HG03025 (cell line): Measurements from ENCODE around the gene SLC35F1.
A peak's percentile ranks its signal among the peaks of the same experiment; 100 is the strongest.
"Not testable (repeated sequence)": the region's sequence is repeated elsewhere in the genome, so short reads cannot be mapped to it uniquely, and the experiment has no call there.

Experiments
- ATAC-seq: cut with Tn5 transposase; IDR thresholded peaks from one replicate; pipeline ENCODE4 v1.9.1; 2021; ENCODE audit warnings: mild to moderate bottlenecking, moderate library complexity; ENCODE audit not compliant: unreplicated experiment, low FRiP score

SLC35F1 gene

DNA sequence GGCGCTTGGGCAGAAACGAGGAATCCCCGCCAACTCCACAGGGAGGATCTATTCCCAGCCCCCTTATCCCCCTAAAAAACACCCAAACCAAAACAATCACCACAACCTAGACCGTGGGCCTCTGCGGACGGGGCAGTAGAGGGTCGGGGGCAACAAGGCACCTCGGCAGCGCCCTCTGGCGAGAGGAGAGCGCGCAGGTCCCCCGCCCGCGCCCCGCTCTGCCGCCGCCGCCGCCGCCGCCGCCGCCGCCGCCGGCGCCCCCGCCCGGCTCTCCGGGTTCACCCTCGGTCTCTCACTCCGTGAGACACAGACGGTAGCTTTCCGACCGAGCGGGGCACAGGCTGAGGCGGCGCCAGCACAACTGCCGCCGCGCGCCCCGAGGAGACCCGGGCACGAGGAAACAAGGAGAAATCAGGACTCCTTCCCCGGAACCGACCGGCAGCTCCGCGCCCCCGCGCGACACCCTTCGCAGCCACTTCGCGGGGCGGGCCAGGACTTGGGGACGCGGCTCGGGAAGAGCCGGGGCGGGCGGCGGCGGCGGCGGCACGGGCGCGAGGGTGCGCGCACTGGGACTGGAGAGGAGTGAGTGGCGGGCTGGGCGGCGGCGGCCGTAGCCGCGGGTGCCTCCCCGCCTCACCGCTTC lies at the start of gene SLC35F1:
SLC35F1 (plus strand) TSS at position 307 of the 643 bp plus-strand sequence.
- ATAC-seq = peak; percentile 65

DNA sequence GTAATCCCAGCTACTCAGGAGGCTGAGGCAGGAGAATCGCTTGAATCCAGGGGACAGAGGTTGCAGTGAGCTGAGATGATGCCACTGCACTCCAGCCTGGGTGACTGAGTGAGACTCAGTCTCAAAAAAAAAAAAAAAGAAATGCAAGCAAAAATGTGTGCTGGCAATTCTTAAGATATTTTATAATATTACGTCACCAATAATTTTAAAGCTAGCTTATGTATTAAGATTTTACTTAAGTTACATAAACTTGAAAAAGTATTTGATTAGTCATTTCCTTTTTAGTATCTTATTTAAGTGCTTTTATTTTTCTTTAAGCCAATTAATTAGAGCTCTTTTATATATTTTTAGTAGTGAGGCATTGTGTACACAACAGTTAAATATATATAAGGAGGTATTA lies 48.5 kb upstream of the SLC35F1 start:
- ATAC-seq = not testable (repeated sequence)

DNA sequence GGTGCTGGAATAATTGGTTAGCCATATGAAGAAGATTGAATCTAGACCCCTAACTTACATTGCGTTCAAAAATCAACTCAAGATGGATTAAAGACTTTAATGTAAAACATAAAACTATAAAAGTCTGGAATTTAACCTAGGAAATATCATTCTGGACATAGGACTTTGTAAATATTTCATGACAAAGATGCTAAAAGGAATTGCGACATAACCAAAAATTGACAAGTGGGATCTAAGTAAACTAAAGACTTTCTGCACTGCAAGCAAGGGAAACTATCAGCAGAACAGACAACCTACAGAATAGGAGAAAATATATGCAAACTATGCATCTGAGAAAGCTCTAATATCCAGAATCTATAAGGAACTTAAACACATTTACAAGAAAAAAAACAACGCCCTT lies 45.5 kb upstream of the SLC35F1 start:
- ATAC-seq = no peak

DNA sequence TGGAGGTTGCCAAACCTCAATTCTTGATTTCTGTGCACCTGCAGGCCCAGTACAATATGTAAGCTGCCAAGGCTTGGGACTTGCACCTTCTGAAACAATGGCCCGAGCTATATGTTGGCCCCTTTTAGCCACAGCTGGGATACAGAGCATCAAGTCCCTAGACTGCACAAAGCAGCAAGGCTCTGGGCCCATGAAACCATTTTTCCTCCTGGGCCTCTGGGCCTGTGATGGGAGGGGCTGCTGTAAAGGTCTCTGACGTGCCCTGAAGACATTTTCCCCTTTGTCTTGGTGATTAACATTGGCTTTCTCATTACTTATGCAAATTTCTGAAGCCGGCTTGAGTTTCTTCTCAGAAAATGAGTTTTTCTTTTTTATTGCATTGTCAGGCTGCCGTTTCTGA lies 40.5 kb upstream of the SLC35F1 start:
- ATAC-seq = no peak

DNA sequence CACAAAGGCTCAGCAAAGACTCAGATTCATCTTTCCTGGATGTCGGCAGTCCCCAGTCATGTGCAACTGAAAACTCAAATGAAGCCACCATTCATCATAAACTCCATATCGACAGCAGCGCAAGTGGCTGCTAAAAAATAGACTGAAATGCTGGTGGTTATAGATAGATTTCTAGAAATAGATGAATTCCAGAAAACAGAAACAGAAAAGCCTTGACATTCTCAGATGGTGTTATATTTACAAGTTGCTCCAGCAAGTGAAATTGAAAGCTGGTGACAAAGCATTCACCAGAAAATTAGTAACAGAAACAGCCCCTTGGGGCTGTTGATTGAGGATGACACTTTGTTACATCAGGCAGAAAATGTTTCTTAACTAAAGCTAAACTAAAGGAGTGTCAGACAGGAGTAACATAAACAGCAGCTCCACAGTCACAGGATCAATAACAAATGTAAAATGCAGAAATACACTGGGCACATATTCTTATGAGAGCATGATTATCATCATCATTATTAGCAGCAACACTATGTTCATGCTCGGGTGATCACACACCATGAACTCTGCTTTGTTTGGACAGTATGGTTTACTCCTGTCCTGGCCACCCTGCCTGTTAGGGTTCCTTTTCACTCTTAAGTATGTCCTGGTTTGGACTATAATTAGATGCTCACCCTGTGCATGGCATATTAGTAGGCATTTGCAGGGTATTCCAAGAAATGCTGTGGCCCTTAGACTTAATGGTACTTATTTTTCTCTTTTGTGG lies 36.4 kb upstream of the SLC35F1 start:
- ATAC-seq = no peak

DNA sequence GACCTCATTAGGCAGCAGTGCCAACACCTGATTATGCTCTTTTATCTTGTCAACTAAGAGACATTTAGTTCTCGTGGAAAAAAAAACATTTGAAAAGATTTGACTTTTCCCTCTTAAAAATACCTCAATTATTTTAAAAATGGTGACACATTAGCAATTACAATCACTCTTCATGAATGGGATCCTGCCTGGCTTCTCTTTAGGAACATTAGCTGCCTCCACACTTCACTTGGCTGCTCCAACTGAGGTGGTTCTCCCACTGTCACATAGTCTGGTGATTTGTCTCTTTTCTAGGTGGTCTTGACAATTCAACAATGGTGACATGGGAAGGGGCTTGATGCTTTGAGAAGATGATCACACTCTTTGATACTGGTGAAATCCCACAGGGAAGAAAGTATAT lies 26.2 kb upstream of the SLC35F1 start:
- ATAC-seq = no peak

DNA sequence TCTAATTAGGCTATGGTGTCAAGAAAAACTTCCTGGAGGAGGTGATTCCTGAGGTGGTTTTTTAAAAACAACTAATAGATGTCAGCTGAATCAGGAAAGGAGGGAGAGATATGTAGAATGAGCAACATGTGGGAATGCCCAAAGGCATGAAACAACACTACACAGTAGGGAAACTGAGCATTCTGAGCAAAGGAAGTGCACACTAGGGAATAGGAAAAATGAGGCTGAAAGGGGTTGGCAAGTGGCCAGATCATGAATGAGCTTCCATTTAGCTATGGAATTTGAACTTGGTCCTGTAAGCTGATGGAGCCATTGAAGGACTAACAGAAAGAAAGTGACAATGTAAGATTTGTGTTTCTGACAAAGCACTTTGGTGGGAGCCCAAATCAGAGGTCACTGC lies 16.9 kb upstream of the SLC35F1 start:
- no peak for ATAC-seq

DNA sequence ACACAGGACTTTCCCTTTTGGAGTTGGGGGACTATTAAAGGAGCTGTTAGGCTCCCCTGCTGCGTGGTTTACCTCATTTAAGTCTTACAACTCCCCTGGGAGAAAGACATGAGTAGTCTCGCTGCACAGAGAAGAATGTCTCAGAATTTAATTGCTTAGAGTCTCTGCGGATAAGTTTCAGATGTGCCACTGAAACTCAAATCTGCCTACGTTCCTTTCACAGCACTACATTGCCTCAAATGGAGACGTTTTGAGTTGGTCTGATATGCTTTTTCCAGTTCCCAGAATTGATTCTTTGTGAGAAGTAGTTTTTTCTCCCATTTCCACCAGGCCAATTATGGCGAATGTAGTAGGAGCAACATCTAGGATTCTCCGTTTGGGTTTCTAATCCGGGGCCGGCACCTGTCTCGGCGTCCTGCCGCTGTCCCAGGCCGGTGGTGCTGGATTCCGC lies 532 bp upstream of the SLC35F1 start:
- peak; percentile 56 for ATAC-seq

DNA sequence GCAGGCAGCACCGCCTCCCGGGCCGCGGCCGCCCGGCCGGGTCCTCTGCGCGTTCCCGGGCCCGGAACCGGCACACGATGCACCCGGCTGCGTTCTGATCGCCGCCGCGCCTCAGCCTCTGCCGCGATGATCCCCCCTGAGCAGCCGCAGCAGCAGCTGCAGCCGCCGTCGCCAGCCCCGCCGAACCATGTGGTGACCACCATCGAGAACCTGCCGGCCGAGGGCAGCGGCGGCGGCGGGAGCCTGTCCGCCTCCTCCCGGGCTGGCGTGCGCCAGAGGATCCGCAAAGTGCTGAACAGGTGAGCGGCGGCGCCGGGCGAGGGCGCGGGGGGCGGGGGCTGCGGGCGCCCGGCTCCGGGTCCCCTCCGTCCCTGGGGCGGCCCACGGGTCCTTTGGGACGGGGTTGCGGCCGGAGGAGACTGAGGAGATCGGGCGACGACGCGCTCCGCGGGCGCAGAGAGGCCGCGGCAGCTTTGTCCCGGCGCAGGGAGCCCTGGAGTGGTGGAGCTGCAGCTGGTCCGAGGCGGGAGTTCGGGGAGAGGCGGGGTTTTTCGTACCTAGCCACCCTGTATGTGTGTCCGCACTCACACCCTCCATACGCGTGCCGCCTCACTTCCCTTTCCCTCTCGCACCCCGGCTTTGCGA lies 659 bp downstream of the SLC35F1 start:
- ATAC-seq = peak; percentile 3

DNA sequence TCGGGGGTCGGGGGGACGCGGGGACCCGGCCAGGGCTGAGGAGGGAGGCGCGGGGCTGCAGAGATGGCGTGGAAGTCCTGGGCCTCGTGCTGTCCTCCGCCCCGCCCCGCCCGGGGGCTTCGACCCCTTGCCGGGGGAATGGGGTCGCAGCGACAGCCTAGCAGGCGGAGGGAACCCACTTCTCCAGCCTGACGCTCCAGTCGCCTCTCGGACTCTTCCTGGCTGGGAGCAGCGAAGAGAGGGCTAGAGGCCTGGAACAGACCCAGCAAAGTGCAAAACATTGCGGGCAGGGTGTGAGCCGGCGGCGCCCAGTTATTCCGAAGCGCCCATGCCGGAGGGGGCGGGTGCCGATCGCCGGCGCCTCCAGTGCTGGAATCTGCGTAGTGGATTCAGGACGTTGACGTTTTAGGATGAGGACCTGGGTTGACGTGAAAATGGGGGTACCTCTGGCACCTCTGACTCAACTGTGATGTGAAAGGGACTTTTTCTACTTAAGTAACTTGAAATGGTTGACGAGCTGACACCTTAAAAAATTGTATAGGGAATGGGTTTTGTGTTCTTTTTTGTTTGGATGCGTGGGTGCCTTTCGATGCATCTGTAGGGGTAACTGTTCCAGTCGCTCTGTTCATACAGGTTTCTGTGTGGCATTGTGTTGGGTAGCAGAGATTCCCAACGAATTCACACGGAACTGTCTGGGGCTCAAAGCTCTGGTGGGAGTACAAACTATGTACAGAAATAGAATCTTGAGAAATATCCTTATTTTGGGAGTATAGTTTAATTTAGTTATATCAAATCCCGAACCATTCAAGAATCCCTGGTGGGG lies 1.4 kb downstream of the SLC35F1 start:
- ATAC-seq = no peak

DNA sequence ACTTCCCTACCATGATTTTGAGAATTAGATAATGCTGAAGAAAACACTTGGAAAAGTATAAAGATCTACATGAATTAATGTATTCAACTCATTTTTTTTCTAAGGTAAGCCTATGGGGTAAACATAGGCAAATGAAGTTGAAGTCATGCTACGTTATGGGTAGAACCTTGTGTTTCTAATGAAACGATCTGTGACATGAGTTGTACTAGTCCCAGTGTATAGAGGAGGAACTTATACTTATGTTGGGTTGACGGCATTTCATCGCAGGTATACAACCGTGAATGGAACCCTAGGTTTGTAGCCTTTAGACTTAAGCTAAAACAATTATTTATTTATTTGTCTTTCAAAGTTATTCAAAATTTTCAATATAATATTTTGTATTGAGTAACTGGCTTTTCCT lies 2.6 kb downstream of the SLC35F1 start:
- no peak for ATAC-seq

DNA sequence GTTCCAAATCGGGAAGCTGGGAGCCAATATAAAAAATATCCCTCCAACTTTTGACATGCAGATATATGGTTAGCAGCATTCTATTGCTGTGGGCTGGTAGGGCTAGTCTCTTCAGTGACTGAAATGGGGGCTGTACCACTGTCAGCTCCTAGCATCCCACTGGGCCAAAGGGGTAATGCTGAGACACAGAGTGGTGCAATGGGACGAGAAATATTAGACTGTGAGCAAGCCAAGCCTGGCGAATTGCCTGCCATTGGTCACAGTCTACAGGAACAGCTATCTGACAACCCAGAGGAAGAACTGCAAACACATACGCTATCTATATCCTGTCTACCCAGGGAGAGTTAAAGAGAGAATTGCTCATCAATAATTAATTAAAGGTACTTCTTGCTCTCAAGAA lies 3.5 kb downstream of the SLC35F1 start:
- ATAC-seq = no peak

DNA sequence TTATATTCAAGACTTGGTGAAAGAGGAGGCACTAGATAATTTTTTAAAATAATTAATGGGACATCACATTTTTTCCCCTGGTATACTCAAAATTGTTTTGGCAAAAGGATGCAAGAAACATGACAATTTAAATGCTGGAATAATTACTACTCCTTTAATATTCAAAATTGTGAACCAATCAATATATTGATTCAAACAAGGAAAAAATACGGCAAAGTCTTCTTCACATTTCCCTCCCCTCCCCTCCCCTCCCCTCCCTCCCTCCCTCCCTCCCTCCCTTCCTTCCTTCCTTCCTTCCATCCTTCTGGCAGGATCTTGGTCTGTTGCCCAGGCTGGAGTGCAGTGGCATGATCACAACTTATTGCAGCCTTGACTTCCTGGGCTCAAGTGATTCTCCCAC lies 4.1 kb downstream of the SLC35F1 start:
- no peak for ATAC-seq

DNA sequence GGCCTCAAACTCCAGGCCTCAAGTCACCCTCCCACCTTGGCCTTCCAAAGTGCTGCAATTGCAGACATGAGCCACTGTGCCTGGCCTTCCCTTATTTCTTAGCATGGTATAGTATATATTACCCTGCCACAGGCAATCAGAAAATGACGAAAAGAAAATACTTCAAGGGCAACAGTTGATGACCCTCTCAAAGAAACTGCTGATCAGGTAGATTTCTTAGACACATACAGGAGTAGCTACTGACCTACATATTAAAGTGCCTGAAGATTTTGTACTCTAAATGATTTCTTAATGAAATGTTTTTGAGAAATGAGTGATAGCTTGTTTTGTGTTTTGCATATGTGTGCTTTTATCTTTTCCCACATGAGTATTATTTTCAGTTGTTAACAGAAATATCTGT lies 4.6 kb downstream of the SLC35F1 start:
- ATAC-seq = no peak

DNA sequence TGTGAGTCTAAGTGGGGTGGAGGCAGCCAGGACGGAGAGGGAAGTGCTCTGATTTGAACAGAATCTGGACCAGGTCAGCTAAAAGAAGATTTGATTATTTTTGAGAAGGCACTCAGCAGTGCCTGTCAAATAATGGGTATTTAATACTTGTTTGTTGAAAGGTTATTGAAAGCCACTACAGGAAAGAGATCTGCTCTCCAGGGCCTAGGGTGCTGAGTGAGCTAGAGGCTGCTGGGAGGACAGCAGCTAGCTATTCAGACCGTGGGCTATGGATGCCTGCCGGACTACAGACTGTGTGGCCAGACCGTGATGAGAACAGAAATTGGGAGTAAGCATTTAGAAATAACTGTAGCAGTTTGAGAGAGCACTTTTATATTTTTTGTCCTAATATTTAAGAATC lies 8.8 kb downstream of the SLC35F1 start:
- no peak for ATAC-seq

DNA sequence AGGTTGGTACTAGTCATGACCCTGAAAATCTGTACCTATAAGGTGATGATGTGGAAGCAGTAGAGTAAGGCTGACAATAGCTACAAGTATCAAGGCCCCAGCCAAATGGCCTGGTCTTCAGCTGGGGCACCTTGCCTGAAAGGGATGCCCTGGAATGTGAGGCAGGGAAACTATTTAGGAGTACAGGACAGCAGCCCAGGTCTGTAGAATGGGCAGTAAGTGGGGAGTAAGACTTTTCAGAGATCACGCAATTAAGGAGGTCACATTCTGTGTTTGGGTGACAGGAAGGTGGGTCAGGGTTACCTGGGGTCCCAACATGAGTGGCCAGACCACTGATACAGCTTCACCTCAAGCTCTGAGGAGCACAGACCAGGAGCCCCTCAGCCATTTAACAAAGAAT lies 9.4 kb downstream of the SLC35F1 start:
- ATAC-seq = no peak

DNA sequence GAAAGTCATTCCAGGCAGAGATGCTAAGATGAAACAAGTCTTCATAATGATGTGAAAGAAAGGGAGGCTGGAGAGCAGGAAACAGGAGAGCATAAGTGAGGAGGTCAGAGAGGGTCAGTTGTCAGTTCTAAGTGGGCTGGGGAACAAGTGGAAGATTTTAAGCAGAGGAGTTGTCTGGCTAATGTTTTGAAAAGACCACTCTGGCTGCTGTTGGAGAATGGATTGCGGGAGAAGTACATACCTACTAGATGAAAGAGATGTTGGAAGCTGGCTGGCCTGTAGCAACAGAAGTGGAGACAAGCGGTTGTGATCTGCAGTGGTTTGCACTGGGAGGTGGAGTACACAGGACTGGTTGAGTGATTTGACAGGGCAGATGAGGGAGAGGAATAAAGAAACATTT lies 10.1 kb downstream of the SLC35F1 start:
- no peak for ATAC-seq

DNA sequence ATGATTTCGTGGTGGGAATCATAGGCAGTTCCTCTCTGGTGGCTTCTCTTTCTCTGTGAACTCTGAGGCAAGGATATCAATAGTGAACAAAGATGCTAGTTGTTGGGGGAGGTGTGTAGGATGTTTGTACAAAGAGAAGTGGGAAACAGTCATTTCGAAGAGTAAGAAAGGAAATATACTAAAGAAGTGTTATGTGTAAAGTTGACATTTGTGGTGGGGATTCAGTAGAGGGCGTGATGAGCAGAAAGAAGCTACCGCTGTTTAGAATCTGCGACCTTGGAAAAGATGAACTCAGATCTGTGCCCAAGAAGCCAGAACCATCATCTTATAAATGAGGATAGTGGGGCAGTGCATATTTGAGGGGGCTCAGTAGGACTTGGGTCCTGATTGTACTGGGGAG lies 11.4 kb downstream of the SLC35F1 start:
- no peak for ATAC-seq

DNA sequence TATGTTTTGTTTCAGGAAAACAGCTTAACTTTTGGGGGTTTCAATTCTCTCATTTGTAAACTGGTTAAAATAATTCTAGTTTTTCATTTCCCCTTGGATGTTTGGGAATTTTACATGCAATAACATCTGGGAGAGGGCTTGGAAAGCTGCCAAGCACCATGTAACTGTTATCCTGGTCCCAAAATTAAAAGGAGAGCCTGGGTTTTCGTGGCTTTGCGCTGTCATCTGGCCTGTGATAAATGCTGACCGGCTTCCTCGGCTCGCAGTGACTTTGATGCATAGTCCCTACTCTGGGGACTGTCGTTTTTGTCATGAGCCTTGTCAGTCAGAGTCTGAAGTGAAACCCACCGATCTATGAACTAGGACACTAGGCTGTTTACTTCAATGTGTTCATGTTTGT lies 12.2 kb downstream of the SLC35F1 start:
- no peak for ATAC-seq

DNA sequence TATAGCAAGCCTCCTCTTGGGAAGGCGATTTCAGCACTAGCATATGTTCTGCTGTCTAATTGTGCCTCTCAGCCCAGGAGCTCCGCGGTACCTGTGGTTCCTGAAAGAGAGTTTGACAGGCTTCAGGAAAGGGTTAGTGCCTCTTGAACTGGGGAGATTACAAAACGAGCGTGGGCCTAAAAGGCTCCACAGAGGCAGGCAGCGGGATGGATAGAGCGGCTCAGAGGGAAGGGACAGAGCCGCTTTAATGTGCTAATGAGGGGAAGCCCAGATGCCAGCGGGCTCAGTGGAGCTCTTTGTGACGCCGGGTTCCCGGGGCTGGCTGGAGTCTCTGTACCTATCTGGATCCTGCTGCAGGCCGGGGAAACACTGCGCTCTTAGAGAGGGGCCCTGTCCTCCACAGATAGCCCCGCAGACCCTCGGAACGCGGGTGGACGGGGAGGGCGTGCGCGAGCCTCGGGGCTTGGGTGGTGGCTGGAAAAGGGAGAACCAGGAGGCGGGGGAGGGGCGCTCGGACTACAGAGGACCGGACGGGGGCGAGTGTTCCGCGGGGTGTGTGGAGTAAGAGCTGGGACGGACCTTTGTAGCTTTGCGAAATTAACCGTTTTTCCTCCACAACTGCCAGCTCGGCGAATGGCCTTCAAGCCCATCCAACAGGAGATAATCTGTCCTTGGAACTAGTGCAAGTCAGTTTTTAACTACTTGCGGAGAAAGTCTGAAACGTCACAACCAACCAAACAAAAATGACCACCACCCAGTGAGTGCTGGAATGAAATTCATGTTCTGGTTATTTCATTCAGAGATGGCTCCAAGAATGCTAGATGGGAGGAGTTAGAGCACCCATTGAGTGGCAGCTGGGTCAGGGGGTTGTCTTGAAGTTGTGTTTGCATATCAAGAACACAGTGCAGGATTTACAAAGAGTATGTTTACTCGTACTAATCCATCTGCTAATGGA lies 13.0 kb downstream of the SLC35F1 start:
- ATAC-seq = no peak
